ENCODE results near the gene BNIP2.

The BNIP2 gene

GRCh38 chr15:59609730-59610712 is 79.1 kb downstream of the BNIP2 start (continued):
- TF ChIP-seq ZNF2 (tag by site-specific recombination; IDR thresholded peaks at IDR 0.05) (no peak), KLF9 (tag by site-specific recombination; IDR thresholded peaks at IDR 0.05; ENCODE audit: low read depth) (no peak), ZNF791 (tag by site-specific recombination; IDR thresholded peaks at IDR 0.05) (no peak), ZNF513 (tag by site-specific recombination; IDR thresholded peaks at IDR 0.05) (no peak), ZNF112 (tag by site-specific recombination; IDR thresholded peaks at IDR 0.05) (no peak), HOXA7 (CRISPR knock-in tag; IDR thresholded peaks at IDR 0.05; ENCODE audit: borderline replicate concordance) (no peak), ZFP69B (tag by site-specific recombination; IDR thresholded peaks at IDR 0.05) (no peak)

All from HEK293 (cell line).